ENCODE results near the gene HAGH.

Gene HAGH

DNA sequence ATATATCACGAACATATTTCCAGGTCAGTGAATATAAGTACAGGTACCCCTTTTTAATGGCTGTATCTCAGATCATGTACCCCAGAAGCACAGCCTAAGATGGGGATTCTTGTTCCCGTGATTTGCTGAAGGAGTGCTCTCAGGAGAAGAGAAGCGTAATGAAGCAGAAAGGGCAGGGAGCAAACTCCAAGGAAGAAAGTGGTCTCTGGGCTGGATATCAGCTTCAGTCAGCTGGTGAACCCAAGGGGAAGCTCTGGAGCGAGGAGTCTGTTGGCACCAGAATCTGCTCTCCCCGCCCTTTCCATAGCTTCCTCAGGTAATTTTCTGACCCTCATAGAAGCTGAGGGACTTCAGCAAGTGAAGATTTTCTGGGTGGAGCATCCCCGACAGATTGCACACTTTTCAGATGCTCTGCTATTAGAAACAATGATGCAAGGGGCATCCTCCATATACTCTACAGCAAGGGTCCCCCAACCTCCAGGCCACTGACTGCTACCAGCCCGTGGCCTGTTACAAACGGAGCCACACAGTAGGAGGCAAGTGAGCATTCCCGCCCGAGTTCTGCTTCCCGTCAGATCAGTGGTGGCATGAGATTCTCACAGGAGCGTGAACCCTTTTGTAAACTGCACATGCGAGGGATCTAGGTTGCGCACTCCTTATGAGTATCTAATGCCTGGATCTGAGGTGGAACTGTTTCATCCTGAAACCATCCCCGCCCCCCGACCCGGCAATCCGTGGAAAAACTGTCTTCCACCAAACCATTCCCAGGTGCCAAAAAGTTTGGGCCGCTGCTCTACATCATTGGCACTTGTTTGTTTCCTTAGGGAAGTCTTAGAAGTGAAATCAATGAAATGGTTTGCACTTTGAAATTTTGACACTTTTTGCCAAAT lies 4.8 kb upstream of the HAGH start:
- no peak for DNase-seq

GRCh38 chr16:1830213-1830612 lies 3.6 kb upstream of the HAGH start:
- no peak for DNase-seq

DNA sequence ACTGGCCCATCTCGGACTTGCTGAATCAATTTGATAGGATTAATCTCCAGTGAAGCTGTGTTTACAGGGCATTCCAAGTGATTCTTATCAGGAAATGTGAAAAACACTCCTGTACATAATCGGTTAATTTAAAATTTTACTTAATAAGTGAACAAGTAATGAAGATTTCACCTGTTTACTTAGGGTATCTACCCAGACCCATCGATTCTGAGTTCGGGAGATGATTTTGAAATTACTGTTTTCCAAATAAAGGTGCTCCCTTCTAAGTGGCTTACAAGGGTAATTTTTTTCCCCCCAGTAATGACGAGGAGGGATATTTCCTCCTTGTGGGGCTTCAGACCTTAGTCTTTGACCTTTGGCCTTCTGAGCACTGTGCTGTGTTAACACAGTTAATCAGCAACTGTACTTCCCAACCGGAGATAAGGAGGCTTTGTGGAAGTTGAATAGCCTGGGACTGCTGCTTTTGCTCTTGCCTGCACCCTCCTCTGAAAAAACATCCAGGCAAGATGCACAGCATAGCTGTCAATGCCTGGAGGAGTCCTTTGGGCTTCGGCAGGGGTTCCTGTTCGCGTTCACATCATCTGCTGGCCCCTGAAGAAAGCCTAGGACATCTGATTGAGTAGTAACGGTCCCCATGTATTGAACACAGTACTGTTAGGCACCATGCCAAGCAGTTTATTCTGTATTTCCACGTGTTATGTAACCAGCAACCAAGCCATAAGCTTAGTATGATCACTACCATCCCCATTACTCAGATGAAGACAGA lies 2.2 kb upstream of the HAGH start:
- no peak for DNase-seq

DNA sequence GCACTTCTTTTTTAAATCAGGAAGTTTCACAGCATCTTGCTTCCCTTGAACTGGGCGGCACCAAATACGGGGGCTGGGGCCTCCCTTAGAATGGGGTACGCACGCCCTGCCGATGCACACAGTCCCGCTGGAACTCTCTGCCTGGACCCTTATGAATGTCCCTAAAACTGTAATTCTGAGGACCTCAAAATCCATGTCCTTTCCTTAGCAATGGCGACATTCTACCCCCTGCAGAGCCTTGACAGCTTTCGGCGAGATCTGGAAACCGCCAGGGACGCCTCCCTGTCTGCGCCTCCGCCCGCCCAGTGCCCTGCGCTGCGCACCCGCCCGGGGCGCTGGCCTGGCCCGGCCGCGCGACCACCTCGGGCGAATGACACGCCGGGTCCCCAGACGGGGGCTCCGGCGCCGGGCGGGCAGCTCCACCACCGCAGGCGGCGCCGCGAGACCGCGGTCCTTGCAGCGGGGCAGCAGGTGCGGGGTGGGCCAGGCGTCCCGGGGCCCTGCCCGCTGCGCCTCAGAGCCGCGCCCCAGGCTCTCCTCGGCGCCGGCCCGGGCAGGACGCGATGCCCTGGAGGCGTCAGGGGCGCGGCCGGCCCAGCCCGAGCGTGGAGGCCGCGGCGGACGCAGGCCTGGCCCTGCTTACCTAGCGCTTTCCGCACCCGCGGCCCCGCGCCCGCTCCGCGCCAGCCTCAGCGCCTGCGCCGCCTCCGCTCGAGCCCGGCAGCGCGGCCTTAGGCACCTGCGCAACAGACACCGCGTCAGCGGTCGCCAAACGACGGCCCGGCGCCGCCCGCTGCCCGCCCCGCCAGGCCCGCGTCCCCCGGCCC lies 548 bp downstream of the HAGH start:
- no peak for DNase-seq

- DNase-seq = no peak
Measured at GRCh38 chr16:1825381-1825863, 1.2 kb downstream of the HAGH start.

- no peak for DNase-seq
Measured at GRCh38 chr16:1823821-1824220, 2.8 kb downstream of the HAGH start.

DNA sequence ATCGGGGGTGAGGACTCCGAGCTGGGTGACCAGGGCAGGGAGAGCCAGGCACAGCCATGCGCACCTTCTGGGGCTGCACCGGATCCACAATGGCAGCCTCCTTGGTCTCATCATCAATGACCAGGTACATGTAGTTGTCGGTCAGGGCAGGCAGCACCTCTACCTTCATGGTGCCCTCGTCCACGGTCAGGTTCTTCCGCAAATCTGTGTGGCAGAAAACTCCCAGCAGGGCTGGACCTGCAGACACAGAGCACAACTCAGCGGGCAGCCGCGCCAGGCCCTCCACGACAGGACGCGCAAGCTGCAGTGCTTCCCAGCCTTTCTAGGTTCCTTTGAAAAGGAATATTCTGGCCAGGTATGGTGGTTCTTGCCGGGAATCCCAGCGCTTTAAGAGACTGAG lies 3.8 kb downstream of the HAGH start:
- DNase-seq = no peak

DNA sequence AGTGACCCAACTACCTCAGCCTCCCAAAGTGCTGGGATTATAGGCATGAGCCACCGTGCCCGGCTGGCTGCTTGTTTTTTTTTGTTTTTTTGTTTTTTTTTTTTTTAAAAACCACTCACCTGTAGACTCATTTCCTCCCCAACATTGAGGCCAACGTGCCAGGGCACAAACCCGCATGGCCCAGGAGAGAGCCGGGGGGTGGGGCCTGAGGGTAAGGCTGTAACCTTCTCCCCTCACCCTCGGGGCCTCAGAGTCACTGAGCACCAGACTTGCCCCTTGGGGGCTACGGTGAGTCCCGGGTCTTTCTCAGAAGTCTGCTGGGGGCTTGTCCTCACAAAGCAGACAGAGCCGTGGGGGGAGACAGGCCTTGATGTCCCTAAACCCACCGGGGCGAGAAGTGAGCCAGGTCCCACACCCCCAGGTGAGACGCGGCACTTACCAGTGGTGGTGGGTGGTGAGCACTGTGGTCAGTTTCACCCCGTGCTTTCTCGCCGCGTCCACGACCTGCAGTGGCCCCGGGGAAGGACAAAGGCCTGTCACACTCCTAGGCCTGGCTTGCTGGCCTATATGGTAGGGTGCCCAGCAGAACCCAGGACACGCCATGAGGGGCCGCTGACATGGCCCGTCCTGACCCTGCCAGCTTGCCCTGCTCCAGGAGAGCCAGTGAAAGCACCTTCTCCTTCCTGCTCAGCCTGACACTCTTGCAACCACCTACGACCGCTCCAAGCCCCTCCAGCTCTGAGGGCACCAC lies 4.6 kb downstream of the HAGH start:
- no peak for DNase-seq

- no peak for DNase-seq
Measured at GRCh38 chr16:1820946-1821290, 5.7 kb downstream of the HAGH start.

GRCh38 chr16:1820096-1820945 lies 6.3 kb downstream of the HAGH start:
- no peak for DNase-seq

- DNase-seq = no peak
Measured at GRCh38 chr16:1819611-1820010, 7.0 kb downstream of the HAGH start.

DNA sequence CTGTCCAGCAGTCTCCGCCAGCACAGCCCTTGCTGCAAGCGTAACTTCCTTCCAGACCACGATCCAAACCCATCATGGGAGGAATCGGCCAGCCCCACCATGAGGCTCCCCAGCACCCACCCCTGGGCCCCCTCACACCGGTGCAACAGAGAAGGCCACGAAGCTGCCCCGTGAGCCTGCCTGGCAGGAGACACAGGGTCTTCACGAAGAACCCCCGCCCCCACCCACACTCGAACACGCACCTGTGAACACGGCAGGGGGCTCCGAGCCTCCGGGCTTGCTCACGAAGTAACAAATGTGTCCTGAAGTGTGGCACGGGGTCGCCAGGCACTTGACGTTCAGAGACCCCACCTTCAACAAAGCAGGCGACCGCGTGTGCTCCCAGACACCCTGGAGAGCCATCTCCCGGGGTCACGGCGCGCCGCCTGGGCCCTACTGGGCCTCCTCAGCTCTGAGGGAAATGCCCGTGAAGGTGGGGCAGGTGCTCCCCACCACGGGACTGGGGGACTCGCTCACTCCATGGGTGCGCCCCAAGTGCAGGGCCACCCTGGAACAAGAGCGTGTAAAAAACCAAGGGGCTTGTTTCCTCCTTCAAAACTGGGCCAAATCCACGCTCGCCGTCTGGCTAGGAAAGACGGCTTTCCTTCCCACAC lies 7.6 kb downstream of the HAGH start:
- no peak for DNase-seq

GRCh38 chr16:1818204-1818872 lies 8.3 kb downstream of the HAGH start:
- no peak for DNase-seq

DNA sequence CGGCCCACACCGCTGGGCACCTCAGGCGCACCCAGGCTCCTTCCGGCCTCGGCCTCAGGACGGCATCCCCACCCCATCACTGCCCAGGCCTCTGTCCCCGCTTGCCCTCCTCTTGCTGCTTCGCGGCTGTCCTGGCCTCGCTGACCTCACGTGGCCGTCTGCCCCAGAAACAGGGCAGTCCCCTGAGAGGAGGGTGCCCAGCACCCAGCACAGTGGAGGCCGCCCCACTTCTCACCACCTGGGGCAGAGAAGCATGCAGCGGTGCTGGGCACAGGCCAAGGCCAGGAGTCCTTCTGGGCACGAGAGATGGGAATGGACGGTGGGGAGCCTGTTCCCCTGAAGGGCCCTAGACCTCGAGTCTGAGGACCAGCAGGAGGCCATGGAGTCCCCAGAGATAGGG lies 8.9 kb downstream of the HAGH start:
- DNase-seq = no peak

DNA sequence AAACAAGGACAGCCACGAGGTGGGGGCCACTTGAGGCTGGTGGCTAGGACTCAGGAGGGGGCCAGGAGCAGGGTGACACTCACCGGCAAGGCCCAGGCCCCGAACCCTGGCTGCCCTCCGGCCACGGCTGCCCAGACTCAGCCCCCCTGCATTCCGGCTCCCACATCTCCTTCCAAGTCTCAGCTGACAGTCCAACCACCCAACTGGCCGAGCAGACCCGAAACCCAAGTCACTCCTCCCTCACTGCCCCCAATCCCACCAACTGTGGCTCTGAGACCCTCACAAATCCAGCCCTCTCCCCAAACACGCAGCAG lies 9.4 kb downstream of the HAGH start:
- no peak for DNase-seq

DNA sequence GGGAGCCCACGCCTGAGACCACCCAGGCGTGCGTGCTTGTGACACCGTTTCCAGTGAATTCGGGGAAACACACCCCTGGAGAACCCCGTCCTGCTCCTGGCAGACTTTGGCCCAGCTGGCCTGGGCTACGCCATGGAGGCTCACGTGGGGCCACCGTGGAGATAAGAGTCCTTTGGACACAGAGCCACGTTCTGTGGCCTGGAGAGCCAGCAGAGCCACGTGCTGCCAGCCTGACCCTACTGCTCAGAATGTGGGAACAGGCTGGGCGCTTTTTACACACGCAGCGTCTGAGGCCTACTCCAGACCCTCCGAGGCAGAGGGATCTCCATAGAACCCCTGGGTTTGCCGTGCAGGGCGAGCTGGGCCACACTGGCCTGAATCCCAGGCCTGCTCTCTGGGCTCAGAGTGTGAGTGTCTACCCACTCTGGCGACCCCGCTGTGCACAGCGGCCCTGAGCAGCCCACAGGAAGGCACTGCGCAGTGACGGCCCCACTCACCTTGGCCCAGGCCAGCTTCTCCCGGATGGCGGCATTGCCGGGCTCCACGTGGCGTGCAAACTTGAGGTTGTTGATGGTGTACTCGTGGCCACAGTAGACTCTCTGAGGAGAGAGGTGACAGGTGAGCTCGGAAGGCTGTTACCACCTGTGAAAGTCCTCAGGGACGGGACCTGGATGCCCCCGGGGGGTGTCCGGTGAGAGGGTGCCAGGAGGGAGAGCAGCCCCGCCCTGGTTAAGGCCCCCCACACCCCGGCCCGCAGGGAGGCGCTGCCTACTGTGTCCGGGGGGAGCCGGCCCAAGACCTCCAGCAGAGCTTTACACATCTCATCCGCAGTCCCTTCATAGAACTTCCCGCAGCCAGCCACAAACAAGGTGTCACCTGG lies 10.0 kb downstream of the HAGH start:
- no peak for DNase-seq

GRCh38 chr16:1815461-1815860 lies 11.2 kb downstream of the HAGH start:
- no peak for DNase-seq

GRCh38 chr16:1812732-1813163 lies 13.9 kb downstream of the HAGH start:
- DNase-seq = peak; percentile 57

GRCh38 chr16:1810536-1810935 lies 16.1 kb downstream of the HAGH start:
- no peak for DNase-seq

DNA sequence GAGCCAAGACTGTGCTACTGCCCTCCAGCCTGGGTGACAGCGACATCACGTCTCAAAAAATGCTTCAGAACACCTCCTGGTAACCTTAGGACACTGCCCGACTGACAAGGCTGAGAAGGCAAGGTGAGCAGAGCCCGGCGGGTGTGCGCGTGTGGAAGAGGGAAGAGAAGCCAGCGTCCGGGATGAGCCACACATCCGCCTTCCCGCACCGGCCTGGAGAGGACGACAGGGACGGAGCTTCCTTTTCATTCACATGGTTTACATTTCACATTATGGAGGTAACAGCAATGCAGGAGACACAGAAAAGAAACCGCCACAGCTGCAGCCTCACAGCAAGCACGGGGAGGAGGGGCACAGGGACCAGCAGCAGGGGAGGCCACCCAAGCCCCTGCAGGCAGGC lies 16.5 kb downstream of the HAGH start:
- DNase-seq = no peak

Data from activated T-cell treated with anti-CD3 and anti-CD28 coated beads, Interleukin-2, amount 50 U/mL, for 1 hour (primary cell).